Breast epithelium (tissue), 3 donors: ENCODE measurements around the gene GNAO1.

Experiments
- CTCF ChIP-seq, 3 donors: fragments of 450-650 bp; IDR thresholded peaks; one replicate each; pipeline ENCODE4 v1.5.1; 2016 to 2017; ENCODE audit warnings: antibody characterized with exemption in 3 of 3, mild to moderate bottlenecking in 3 of 3, moderate library complexity in 3 of 3
- POLR2A ChIP-seq: fragments of 450-650 bp; IDR thresholded peaks from one replicate; pipeline ENCODE4 v1.6.1; 2016; ENCODE audit warnings: antibody characterized with exemption, mild to moderate bottlenecking, moderate library complexity

- TF ChIP-seq CTCF (IDR thresholded peaks at IDR 0.05) (no peak), POLR2A (no peak)
Measured at GRCh38 chr16:56353054-56353921, 162.0 kb downstream of the GNAO1 start.
